HEK293 (cell line): ENCODE data around the gene NUCB2.

ENCODE experiments used
- BCL11A ChIP-seq: fragments of 450-650 bp; formaldehyde crosslinking; IDR thresholded peaks from 2 replicates; pipeline ENCODE4 v1.5.1; 2016; ENCODE audit warnings: low read depth, missing biosample characterization, missing genetic modification characterization
- GLIS2 ChIP-seq: fragments of 450-650 bp; formaldehyde crosslinking; IDR thresholded peaks from 2 replicates; pipeline ENCODE4 v1.5.1; 2016; ENCODE audit warnings: missing biosample characterization, missing genetic modification characterization
- OSR2 ChIP-seq: fragments of 450-650 bp; formaldehyde crosslinking; IDR thresholded peaks from 2 replicates; pipeline ENCODE4 v1.5.1; 2016; ENCODE audit warnings: missing biosample characterization, missing genetic modification characterization
- RBAK ChIP-seq: fragments of 450-650 bp; formaldehyde crosslinking; IDR thresholded peaks from 2 replicates; pipeline ENCODE4 v1.5.1; 2016; ENCODE audit warnings: missing biosample characterization, missing genetic modification characterization
- SP7 ChIP-seq: fragments of 450-650 bp; formaldehyde crosslinking; IDR thresholded peaks from 2 replicates; pipeline ENCODE4 v1.5.1; 2016; ENCODE audit warnings: missing biosample characterization, missing genetic modification characterization
- ZBTB1 ChIP-seq: fragments of 450-650 bp; formaldehyde crosslinking; IDR thresholded peaks from 2 replicates; pipeline ENCODE4 v1.5.1; 2016; ENCODE audit warnings: missing biosample characterization, missing genetic modification characterization
- ZBTB48 ChIP-seq: fragments of 450-650 bp; formaldehyde crosslinking; IDR thresholded peaks from 2 replicates; pipeline ENCODE4 v1.5.1; 2016; ENCODE audit warnings: missing biosample characterization, missing genetic modification characterization
- ZNF132 ChIP-seq: fragments of 450-650 bp; formaldehyde crosslinking; IDR thresholded peaks from 2 replicates; pipeline ENCODE4 v1.5.1; 2017; ENCODE audit warnings: missing biosample characterization, missing genetic modification characterization, borderline replicate concordance
- ZNF146 ChIP-seq: fragments of 450-650 bp; formaldehyde crosslinking; IDR thresholded peaks from 2 replicates; pipeline ENCODE4 v1.5.1; 2016; ENCODE audit warnings: missing biosample characterization, missing genetic modification characterization
- ZNF148 ChIP-seq: fragments of 450-650 bp; formaldehyde crosslinking; IDR thresholded peaks from 2 replicates; pipeline ENCODE4 v1.5.0; 2017; ENCODE audit warnings: missing biosample characterization, missing genetic modification characterization, borderline replicate concordance
- ZNF174 ChIP-seq: fragments of 450-650 bp; formaldehyde crosslinking; IDR thresholded peaks from 2 replicates; pipeline ENCODE4 v1.5.0; 2017; ENCODE audit warnings: missing biosample characterization, mild to moderate bottlenecking, missing genetic modification characterization
- ZNF184 ChIP-seq: fragments of 450-650 bp; IDR thresholded peaks from 2 replicates; pipeline ENCODE4 v1.5.1; 2018; ENCODE audit warnings: missing biosample characterization, mild to moderate bottlenecking, missing genetic modification characterization
- ZNF2 ChIP-seq: fragments of 450-650 bp; formaldehyde crosslinking; IDR thresholded peaks from 2 replicates; pipeline ENCODE4 v1.5.1; 2016; ENCODE audit warnings: missing biosample characterization, missing genetic modification characterization
- ZNF239 ChIP-seq: fragments of 450-650 bp; formaldehyde crosslinking; IDR thresholded peaks from 2 replicates; pipeline ENCODE4 v1.5.1; 2016; ENCODE audit warnings: missing biosample characterization, missing genetic modification characterization
- ZNF248 ChIP-seq: fragments of 450-650 bp; formaldehyde crosslinking; IDR thresholded peaks from 2 replicates; pipeline ENCODE4 v1.5.1; 2017; ENCODE audit warnings: missing biosample characterization, missing genetic modification characterization
- ZNF266 ChIP-seq: fragments of 450-650 bp; formaldehyde crosslinking; IDR thresholded peaks from 2 replicates; pipeline ENCODE4 v1.5.1; 2016; ENCODE audit warnings: missing biosample characterization, missing genetic modification characterization, low read depth
- ZNF311 ChIP-seq: fragments of 450-650 bp; formaldehyde crosslinking; IDR thresholded peaks from 2 replicates; pipeline ENCODE4 v1.5.1; 2017; ENCODE audit warnings: missing biosample characterization, missing genetic modification characterization, borderline replicate concordance
- ZNF37A ChIP-seq: fragments of 450-650 bp; IDR thresholded peaks from 2 replicates; pipeline ENCODE4 v1.5.1; 2018; ENCODE audit warnings: missing biosample characterization, missing genetic modification characterization
- ZNF423 ChIP-seq: fragments of 450-650 bp; formaldehyde crosslinking; IDR thresholded peaks from 2 replicates; pipeline ENCODE4 v1.5.1; 2016; ENCODE audit warnings: missing biosample characterization, missing genetic modification characterization
- ZNF433 ChIP-seq: fragments of 450-650 bp; formaldehyde crosslinking; IDR thresholded peaks from 2 replicates; pipeline ENCODE4 v1.5.1; 2016; ENCODE audit warnings: missing biosample characterization, missing genetic modification characterization, low read depth
- ZNF677 ChIP-seq: fragments of 450-650 bp; IDR thresholded peaks from 2 replicates; pipeline ENCODE4 v1.5.0; 2018; ENCODE audit warnings: missing biosample characterization, mild to moderate bottlenecking, missing genetic modification characterization, moderate library complexity
- ZNF707 ChIP-seq: fragments of 450-650 bp; formaldehyde crosslinking; IDR thresholded peaks from 2 replicates; pipeline ENCODE4 v1.5.1; 2016; ENCODE audit warnings: missing biosample characterization, missing genetic modification characterization
- ZNF776 ChIP-seq: fragments of 450-650 bp; formaldehyde crosslinking; IDR thresholded peaks from 2 replicates; pipeline ENCODE4 v1.5.0; 2017; ENCODE audit warnings: missing biosample characterization, missing genetic modification characterization, borderline replicate concordance
- ZNF791 ChIP-seq: fragments of 450-650 bp; formaldehyde crosslinking; IDR thresholded peaks from 2 replicates; pipeline ENCODE4 v1.5.1; 2016; ENCODE audit warnings: missing biosample characterization, missing genetic modification characterization
- ZNF792 ChIP-seq: fragments of 450-650 bp; formaldehyde crosslinking; IDR thresholded peaks from 2 replicates; pipeline ENCODE4 v1.5.1; 2016; ENCODE audit warnings: missing biosample characterization, missing genetic modification characterization
- ZSCAN23 ChIP-seq: fragments of 450-650 bp; formaldehyde crosslinking; IDR thresholded peaks from 2 replicates; pipeline ENCODE4 v1.5.1; 2016; ENCODE audit warnings: missing biosample characterization, missing genetic modification characterization
- TF ChIP-seq, protein P1 (sequence below): fragments of 450-650 bp; formaldehyde crosslinking; IDR thresholded peaks from 2 replicates; pipeline ENCODE4 v1.5.1; 2016; ENCODE audit warnings: missing biosample characterization, missing genetic modification characterization, borderline replicate concordance
- TF ChIP-seq, protein P2 (sequence below): fragments of 450-650 bp; formaldehyde crosslinking; IDR thresholded peaks from 2 replicates; pipeline ENCODE4 v1.5.1; 2017; ENCODE audit warnings: missing biosample characterization, missing genetic modification characterization
- TF ChIP-seq, protein P3 (sequence below): fragments of 450-650 bp; formaldehyde crosslinking; IDR thresholded peaks from 2 replicates; pipeline ENCODE4 v1.5.1; 2016; ENCODE audit warnings: missing biosample characterization, missing genetic modification characterization

Gene NUCB2

GRCh38 chr11:17277024-17277584 is 565 bp downstream of the NUCB2 start (continued):
- TF ChIP-seq ZNF148 (tag by site-specific recombination) (no peak), ZSCAN23 (tag by site-specific recombination) (no peak), ZNF677 (tag by site-specific recombination) (no peak), ZNF776 (tag by site-specific recombination) (no peak), ZNF792 (no peak), ZNF132 (tag by site-specific recombination) (no peak), BCL11A (tag by site-specific recombination) (no peak), ZBTB1 (no peak), GLIS2 (tag by site-specific recombination) (peak; percentile 8), ZBTB48 (tag by site-specific recombination) (peak; percentile 44; the same call in 1 of the 2 replicates), ZNF423 (no peak), ZNF266 (tag by site-specific recombination) (no peak), ZNF791 (no peak), ZNF37A (tag by site-specific recombination) (no peak), SP7 (no peak; the same call in 1 of the 2 replicates), ZNF707 (tag by site-specific recombination) (no peak), RBAK (tag by site-specific recombination) (no peak), ZNF433 (tag by site-specific recombination) (no peak), OSR2 (no peak), ZNF239 (tag by site-specific recombination) (no peak), ZNF146 (tag by site-specific recombination) (0 out of 2 replicates have a peak, but pooled peaks have one; percentile 7), ZNF311 (tag by site-specific recombination) (no peak), ZNF2 (tag by site-specific recombination) (no peak), ZNF174 (tag by site-specific recombination) (no peak), ZNF184 (tag by site-specific recombination) (no peak), ZNF248 (tag by site-specific recombination) (no peak)
- TF ChIP-seq, protein P1, sequence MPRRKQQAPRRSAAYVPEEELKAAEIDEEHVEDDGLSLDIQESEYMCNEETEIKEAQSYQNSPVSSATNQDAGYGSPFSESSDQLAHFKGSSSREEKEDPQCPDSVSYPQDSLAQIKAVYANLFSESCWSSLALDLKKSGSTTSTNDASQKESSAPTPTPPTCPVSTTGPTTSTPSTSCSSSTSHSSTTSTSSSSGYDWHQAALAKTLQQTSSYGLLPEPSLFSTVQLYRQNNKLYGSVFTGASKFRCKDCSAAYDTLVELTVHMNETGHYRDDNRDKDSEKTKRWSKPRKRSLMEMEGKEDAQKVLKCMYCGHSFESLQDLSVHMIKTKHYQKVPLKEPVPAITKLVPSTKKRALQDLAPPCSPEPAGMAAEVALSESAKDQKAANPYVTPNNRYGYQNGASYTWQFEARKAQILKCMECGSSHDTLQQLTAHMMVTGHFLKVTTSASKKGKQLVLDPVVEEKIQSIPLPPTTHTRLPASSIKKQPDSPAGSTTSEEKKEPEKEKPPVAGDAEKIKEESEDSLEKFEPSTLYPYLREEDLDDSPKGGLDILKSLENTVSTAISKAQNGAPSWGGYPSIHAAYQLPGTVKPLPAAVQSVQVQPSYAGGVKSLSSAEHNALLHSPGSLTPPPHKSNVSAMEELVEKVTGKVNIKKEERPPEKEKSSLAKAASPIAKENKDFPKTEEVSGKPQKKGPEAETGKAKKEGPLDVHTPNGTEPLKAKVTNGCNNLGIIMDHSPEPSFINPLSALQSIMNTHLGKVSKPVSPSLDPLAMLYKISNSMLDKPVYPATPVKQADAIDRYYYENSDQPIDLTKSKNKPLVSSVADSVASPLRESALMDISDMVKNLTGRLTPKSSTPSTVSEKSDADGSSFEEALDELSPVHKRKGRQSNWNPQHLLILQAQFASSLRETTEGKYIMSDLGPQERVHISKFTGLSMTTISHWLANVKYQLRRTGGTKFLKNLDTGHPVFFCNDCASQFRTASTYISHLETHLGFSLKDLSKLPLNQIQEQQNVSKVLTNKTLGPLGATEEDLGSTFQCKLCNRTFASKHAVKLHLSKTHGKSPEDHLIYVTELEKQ (tag by site-specific recombination) = no peak
- TF ChIP-seq, protein P2, sequence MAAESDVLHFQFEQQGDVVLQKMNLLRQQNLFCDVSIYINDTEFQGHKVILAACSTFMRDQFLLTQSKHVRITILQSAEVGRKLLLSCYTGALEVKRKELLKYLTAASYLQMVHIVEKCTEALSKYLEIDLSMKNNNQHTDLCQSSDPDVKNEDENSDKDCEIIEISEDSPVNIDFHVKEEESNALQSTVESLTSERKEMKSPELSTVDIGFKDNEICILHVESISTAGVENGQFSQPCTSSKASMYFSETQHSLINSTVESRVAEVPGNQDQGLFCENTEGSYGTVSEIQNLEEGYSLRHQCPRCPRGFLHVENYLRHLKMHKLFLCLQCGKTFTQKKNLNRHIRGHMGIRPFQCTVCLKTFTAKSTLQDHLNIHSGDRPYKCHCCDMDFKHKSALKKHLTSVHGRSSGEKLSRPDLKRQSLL (tag by site-specific recombination) = no peak
- TF ChIP-seq, protein P3, sequence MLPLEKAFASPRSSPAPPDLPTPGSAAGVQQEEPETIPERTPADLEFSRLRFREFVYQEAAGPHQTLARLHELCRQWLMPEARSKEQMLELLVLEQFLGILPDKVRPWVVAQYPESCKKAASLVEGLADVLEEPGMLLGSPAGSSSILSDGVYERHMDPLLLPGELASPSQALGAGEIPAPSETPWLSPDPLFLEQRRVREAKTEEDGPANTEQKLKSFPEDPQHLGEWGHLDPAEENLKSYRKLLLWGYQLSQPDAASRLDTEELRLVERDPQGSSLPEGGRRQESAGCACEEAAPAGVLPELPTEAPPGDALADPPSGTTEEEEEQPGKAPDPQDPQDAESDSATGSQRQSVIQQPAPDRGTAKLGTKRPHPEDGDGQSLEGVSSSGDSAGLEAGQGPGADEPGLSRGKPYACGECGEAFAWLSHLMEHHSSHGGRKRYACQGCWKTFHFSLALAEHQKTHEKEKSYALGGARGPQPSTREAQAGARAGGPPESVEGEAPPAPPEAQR = no peak
